HepG2 (cell line): ENCODE data around the gene TAS2R13.

Experiments
- CTCF ChIP-seq: sonication (generic); formaldehyde crosslinking; IDR thresholded peaks from 2 replicates; pipeline ENCODE4 v1.5.0; 2020; ENCODE audit warnings: mild to moderate bottlenecking, missing genetic modification reagents, moderate library complexity
- ESRRA ChIP-seq: sonication (generic); formaldehyde crosslinking; IDR thresholded peaks from 2 replicates; pipeline ENCODE4 v1.5.1; 2020; ENCODE audit warnings: mild to moderate bottlenecking, low read depth, missing genetic modification reagents
- HDAC2 ChIP-seq: sonication (generic); formaldehyde crosslinking; IDR thresholded peaks from 2 replicates; pipeline ENCODE4 v1.4.0; 2020; ENCODE audit warnings: missing genetic modification reagents
- KAT8 ChIP-seq: IDR thresholded peaks from 2 replicates; pipeline ENCODE4 v1.6.1; 2016; ENCODE audit warnings: missing genetic modification reagents, missing compliant biosample characterization
- MAZ ChIP-seq, 2 experiments: sonication (generic) in 1 of 2; formaldehyde crosslinking in 1 of 2; IDR thresholded peaks; 2 replicates each; pipeline versions ENCODE4 v1.5.0 to v1.6.1; 2012 to 2020; ENCODE audit warnings: low read depth in 2 of 2, mild to moderate bottlenecking in 2 of 2, borderline replicate concordance in 1 of 2, improper control_type of control experiment in 1 of 2, low read length in 1 of 2, missing genetic modification reagents in 1 of 2, moderate library complexity in 1 of 2
- THAP7 ChIP-seq: sonication (generic); formaldehyde crosslinking; IDR thresholded peaks from 2 replicates; pipeline ENCODE4 v1.8.1; 2023; ENCODE audit warnings: mild to moderate bottlenecking, missing genetic modification reagents
- ZBTB2 ChIP-seq: sonication (generic); formaldehyde crosslinking; IDR thresholded peaks from 2 replicates; pipeline ENCODE4 v1.8.0; 2022; ENCODE audit warnings: low read depth, missing genetic modification reagents
- ZNF563 ChIP-seq: sonication (generic); formaldehyde crosslinking; IDR thresholded peaks from 2 replicates; pipeline ENCODE4 v1.8.0; 2022; ENCODE audit warnings: mild to moderate bottlenecking, moderate library complexity, missing genetic modification reagents

- TF ChIP-seq ZNF563 (CRISPR knock-in tag) (no peak), MAZ (IDR thresholded peaks at IDR 0.05; ENCODE audit: borderline replicate concordance, low read depth, low read length) (no peak), MAZ (CRISPR knock-in tag; IDR thresholded peaks at IDR 0.05; ENCODE audit: low read depth) (no peak), HDAC2 (no peak), THAP7 (CRISPR knock-in tag) (no peak), ESRRA (CRISPR knock-in tag) (no peak), ZBTB2 (CRISPR knock-in tag) (no peak), KAT8 (CRISPR knock-in tag) (no peak), CTCF (no peak)
Observed at GRCh38 chr12:10909462-10909861, at the start of gene TAS2R13.
